ENCODE measurements around the gene MX1. TPM values are rescaled to one million over a fixed set of nuclear protein-coding genes. Genes with fewer than 3 reads are reported as not detected.

The MX1 gene
- total RNA-seq, 2 experiments from 2014 or later, result 138 to 145 TPM

- CTCF ChIA-PET, result interaction anchor here (1.0 kb wide), 1 partner anchor 146 kb away, joined by 3 read pairs; no protein-coding TSS in a partner anchor
- H3K4me1 Mint-ChIP-seq (ENCODE audit: low read depth), result peaks cover 31% of the 10 kb centered on the region
- no peaks in the 10 kb centered on the region for H3K9me3 Mint-ChIP-seq
- no peak overlapping the region for H3K27ac Mint-ChIP-seq
- H3K36me3 Mint-ChIP-seq (ENCODE audit: low read depth), result peaks cover 50% of the 10 kb centered on the region
- no peak for DNase-seq
- no peak overlapping the region for H3K4me3 Mint-ChIP-seq
- H3K27me3 Mint-ChIP-seq (ENCODE audit: low read depth), result no peaks in the 10 kb centered on the region
- intact Hi-C loops (cut with micrococcal nuclease), result no loop called here
These were observed 2.3 kb downstream of the MX1 start for GRCh38 chr21:41428311-41428710.

DNA sequence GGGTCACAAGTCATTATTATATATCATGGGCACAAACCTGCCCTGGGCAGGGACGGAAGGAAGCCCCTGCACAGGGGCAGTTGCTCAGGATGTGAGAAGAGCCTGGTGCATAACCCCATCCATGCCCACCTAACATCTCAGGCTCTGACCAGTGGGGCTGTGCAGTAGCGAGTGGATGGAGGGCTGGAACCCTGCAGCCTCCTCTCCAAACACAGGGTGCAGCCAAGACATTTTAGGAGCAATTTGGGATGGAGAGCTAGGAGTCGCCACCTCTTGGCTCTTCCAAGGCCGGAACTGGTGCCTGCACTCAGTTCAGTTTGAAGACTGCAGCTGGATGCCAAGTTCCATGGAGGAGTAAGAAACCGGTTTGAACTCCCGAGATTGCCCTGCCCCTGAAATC, 2.8 kb downstream of the MX1 start:
- Mint-ChIP-seq H3K4me1 (ENCODE audit: low read depth) (peaks cover 26% of the 10 kb centered on the region), H3K27ac (no peak overlapping the region), H3K27me3 (ENCODE audit: low read depth) (no peaks in the 10 kb centered on the region), H3K36me3 (ENCODE audit: low read depth) (peaks cover 54% of the 10 kb centered on the region), H3K4me3 (no peak overlapping the region), H3K9me3 (no peaks in the 10 kb centered on the region)
- CTCF ChIA-PET, result interaction anchor here (1.0 kb wide), 1 partner anchor 146 kb away, joined by 3 read pairs; no protein-coding TSS in a partner anchor
- intact Hi-C loops (cut with micrococcal nuclease), result no loop called here
- DNase-seq, result no peak

- CTCF ChIA-PET, result interaction anchor here (1.0 kb wide), 1 partner anchor 147 kb away, joined by 3 read pairs; no protein-coding TSS in a partner anchor
- DNase-seq, result no peak
- Mint-ChIP-seq H3K36me3 (ENCODE audit: low read depth) (peaks cover 57% of the 10 kb centered on the region), H3K9me3 (peaks cover under 1% of the 10 kb centered on the region), H3K27me3 (ENCODE audit: low read depth) (no peaks in the 10 kb centered on the region), H3K27ac (no peak overlapping the region), H3K4me1 (ENCODE audit: low read depth) (peaks cover 25% of the 10 kb centered on the region), H3K4me3 (no peak overlapping the region)
- intact Hi-C loops (cut with micrococcal nuclease), result no loop called here
These were observed 3.3 kb downstream of the MX1 start for GRCh38 chr21:41429305-41429704.

GRCh38 chr21:41429925-41430491, 4.0 kb downstream of the MX1 start:
- Mint-ChIP-seq H3K4me1 (ENCODE audit: low read depth) (peaks cover 25% of the 10 kb centered on the region), H3K4me3 (no peak overlapping the region), H3K9me3 (peaks cover 7% of the 10 kb centered on the region), H3K27ac (no peak overlapping the region), H3K36me3 (ENCODE audit: low read depth) (peaks cover 64% of the 10 kb centered on the region), H3K27me3 (ENCODE audit: low read depth) (no peaks in the 10 kb centered on the region)
- DNase-seq, result no peak
- CTCF ChIA-PET, result no interaction called here
- intact Hi-C loops (cut with micrococcal nuclease), result no loop called here

- no peak for DNase-seq
- Mint-ChIP-seq H3K4me3 (no peak overlapping the region), H3K9me3 (peaks cover 11% of the 10 kb centered on the region), H3K27ac (no peak overlapping the region), H3K27me3 (ENCODE audit: low read depth) (no peaks in the 10 kb centered on the region), H3K4me1 (ENCODE audit: low read depth) (peaks cover 18% of the 10 kb centered on the region), H3K36me3 (ENCODE audit: low read depth) (peaks cover 80% of the 10 kb centered on the region)
- CTCF ChIA-PET, result interaction anchor here (1.3 kb wide), 1 partner anchor 28 kb away, joined by 4 read pairs; no protein-coding TSS in a partner anchor
- intact Hi-C loops (cut with micrococcal nuclease), result no loop called here
These were observed 5.9 kb downstream of the MX1 start for GRCh38 chr21:41431788-41432548.

DNA sequence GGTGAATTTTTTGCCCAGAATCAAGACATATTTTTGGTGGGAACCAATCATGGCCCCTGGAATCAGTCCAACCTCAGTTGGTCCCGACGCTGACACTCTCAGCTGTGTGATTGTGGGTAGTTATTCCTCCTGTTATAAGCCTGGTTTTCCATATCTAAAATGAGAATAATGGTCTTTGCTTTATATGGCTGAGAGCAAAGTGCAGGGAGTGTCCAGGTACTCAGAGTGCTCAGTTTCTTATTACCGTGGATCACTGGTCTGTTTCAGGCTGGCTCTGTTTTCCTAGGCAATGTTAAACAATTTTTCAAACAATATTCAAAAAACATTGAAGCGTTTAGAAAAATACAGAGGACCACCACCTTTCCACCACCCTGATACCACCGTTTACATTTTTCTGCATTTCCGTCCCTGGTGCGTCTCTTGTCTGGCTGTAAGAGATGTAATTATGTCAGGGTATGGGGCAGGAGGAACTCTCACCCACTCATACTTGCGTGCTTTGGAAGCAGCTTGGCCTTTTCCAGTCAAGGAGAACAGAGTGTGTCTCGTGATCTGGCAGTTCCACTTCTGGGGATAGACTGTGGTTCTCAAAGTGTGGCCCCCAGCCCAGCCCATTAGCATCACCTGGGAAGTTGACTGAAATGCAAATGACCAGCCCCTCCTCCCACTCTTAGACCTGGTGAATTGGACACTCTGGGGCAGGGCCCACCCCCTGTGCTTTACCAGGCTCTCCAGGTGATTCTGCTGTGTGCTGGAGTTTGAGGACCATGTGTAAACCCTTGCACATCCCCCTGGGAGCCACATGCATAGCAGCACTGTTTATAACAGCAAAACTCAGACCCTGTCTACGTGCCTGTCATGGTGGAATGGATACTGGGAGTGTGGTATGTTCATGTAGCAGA, 6.8 kb downstream of the MX1 start:
- CTCF ChIA-PET, result interaction anchor here (1.3 kb wide), 1 partner anchor 27 kb away, joined by 4 read pairs; no protein-coding TSS in a partner anchor
- H3K27me3 Mint-ChIP-seq (ENCODE audit: low read depth), result no peaks in the 10 kb centered on the region
- H3K4me3 Mint-ChIP-seq, result no peak overlapping the region
- peaks cover 77% of the 10 kb centered on the region for H3K36me3 Mint-ChIP-seq (ENCODE audit: low read depth)
- H3K27ac Mint-ChIP-seq, result no peak overlapping the region
- no peak for DNase-seq
- peaks cover 11% of the 10 kb centered on the region for H3K9me3 Mint-ChIP-seq
- H3K4me1 Mint-ChIP-seq (ENCODE audit: low read depth), result peaks cover 11% of the 10 kb centered on the region
- intact Hi-C loops (cut with micrococcal nuclease), result no loop called here

- no peak for DNase-seq
- Mint-ChIP-seq H3K4me3 (no peak overlapping the region), H3K27ac (no peak overlapping the region), H3K36me3 (ENCODE audit: low read depth) (peaks cover 74% of the 10 kb centered on the region), H3K27me3 (ENCODE audit: low read depth) (no peaks in the 10 kb centered on the region), H3K9me3 (peaks cover 11% of the 10 kb centered on the region), H3K4me1 (ENCODE audit: low read depth) (peaks cover 4% of the 10 kb centered on the region)
- CTCF ChIA-PET, result no interaction called here
- intact Hi-C loops (cut with micrococcal nuclease), result no loop called here
These were observed 7.5 kb downstream of the MX1 start for GRCh38 chr21:41433566-41433965.

- intact Hi-C loops (cut with micrococcal nuclease), result no loop called here
- Mint-ChIP-seq H3K27me3 (ENCODE audit: low read depth) (no peaks in the 10 kb centered on the region), H3K4me3 (no peak overlapping the region), H3K27ac (no peak overlapping the region), H3K36me3 (ENCODE audit: low read depth) (peaks cover 76% of the 10 kb centered on the region), H3K4me1 (ENCODE audit: low read depth) (peaks cover 2% of the 10 kb centered on the region), H3K9me3 (peaks cover 11% of the 10 kb centered on the region)
- DNase-seq, result no peak
- CTCF ChIA-PET, result interaction anchor here (1.0 kb wide), 1 partner anchor 152 kb away, joined by 3 read pairs; no protein-coding TSS in a partner anchor
These were observed 9.7 kb downstream of the MX1 start for GRCh38 chr21:41435706-41436105.

DNA sequence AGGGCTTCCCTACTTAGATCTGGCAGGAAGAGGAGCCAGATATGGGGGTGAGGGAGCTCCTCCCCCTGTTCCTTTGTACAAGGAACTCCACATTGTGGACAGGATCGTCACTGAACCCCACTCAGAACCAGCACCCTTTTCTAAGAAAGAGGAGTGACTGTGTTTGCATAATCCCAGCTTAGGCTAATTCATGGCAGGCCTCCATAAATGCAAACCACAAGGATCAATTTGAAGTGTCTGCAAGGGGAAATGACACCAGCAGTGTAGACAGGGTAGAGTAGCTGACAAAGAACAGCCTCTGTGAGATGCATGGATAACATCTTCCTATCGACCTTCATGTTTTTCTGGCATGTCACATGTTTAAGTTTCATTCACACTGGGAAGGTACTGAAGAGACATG, 11.7 kb downstream of the MX1 start:
- no peak overlapping the region for H3K4me3 Mint-ChIP-seq
- H3K9me3 Mint-ChIP-seq, result peaks cover 11% of the 10 kb centered on the region
- CTCF ChIA-PET, result interaction anchor here (0.7 kb wide), 1 partner anchor 109 kb away, joined by 3 read pairs; no protein-coding TSS in a partner anchor
- peaks cover 74% of the 10 kb centered on the region for H3K36me3 Mint-ChIP-seq (ENCODE audit: low read depth)
- H3K27ac Mint-ChIP-seq, result no peak overlapping the region
- intact Hi-C loops (cut with micrococcal nuclease), result no loop called here
- no peak for DNase-seq
- no peaks in the 10 kb centered on the region for H3K27me3 Mint-ChIP-seq (ENCODE audit: low read depth)
- peaks cover 2% of the 10 kb centered on the region for H3K4me1 Mint-ChIP-seq (ENCODE audit: low read depth)

- Mint-ChIP-seq H3K4me3 (no peak overlapping the region), H3K4me1 (ENCODE audit: low read depth) (peaks cover 2% of the 10 kb centered on the region), H3K9me3 (peaks cover 11% of the 10 kb centered on the region), H3K36me3 (ENCODE audit: low read depth) (peaks cover 74% of the 10 kb centered on the region), H3K27ac (peak overlapping the region; percentile 39), H3K27me3 (ENCODE audit: low read depth) (no peaks in the 10 kb centered on the region)
- intact Hi-C loops (cut with micrococcal nuclease), result no loop called here
- DNase-seq, result no peak
- CTCF ChIA-PET, result interaction anchor here (1.7 kb wide), 1 partner anchor 155 kb away, joined by 5 read pairs; no protein-coding TSS in a partner anchor
These were observed 12.5 kb downstream of the MX1 start for GRCh38 chr21:41438425-41439113.

DNA sequence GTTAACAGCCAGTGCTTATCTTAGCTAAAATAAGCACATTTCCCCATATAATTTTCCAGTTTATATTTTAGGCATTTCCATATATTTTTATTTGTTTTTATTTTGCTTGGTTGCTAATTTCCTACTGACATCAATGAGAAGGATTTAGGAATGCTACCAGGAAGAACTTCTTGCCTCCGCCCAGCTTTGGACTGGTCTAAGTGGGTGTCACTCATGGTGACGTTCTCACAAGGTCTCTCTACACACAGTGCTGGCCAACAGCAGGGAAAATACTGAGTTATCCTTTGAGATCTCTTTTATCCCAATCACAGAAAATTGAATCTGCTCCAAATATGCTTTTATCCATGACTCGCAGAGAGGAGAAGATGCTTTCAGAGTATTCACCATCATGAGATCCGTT, 13.2 kb downstream of the MX1 start:
- peaks cover 11% of the 10 kb centered on the region for H3K9me3 Mint-ChIP-seq
- CTCF ChIA-PET, result interaction anchor here (1.7 kb wide), 1 partner anchor 156 kb away, joined by 5 read pairs; no protein-coding TSS in a partner anchor

More for the DNA sequence above, 13.2 kb downstream of the MX1 start:
- H3K4me3 Mint-ChIP-seq, result no peak overlapping the region
- no peak overlapping the region for H3K27ac Mint-ChIP-seq
- no peaks in the 10 kb centered on the region for H3K27me3 Mint-ChIP-seq (ENCODE audit: low read depth)
- H3K36me3 Mint-ChIP-seq (ENCODE audit: low read depth), result peaks cover 74% of the 10 kb centered on the region
- DNase-seq, result no peak
- intact Hi-C loops (cut with micrococcal nuclease), result no loop called here
- H3K4me1 Mint-ChIP-seq (ENCODE audit: low read depth), result peaks cover 2% of the 10 kb centered on the region
